GM18526 (cell line): ENCODE data around the gene ALG2.

Source experiments
- POLR2A ChIP-seq: IDR thresholded peaks from 3 replicates; pipeline ENCODE4 v1.6.1; 2011; ENCODE audit not compliant: insufficient read length; ENCODE audit errors: extremely low read depth

Gene ALG2

DNA sequence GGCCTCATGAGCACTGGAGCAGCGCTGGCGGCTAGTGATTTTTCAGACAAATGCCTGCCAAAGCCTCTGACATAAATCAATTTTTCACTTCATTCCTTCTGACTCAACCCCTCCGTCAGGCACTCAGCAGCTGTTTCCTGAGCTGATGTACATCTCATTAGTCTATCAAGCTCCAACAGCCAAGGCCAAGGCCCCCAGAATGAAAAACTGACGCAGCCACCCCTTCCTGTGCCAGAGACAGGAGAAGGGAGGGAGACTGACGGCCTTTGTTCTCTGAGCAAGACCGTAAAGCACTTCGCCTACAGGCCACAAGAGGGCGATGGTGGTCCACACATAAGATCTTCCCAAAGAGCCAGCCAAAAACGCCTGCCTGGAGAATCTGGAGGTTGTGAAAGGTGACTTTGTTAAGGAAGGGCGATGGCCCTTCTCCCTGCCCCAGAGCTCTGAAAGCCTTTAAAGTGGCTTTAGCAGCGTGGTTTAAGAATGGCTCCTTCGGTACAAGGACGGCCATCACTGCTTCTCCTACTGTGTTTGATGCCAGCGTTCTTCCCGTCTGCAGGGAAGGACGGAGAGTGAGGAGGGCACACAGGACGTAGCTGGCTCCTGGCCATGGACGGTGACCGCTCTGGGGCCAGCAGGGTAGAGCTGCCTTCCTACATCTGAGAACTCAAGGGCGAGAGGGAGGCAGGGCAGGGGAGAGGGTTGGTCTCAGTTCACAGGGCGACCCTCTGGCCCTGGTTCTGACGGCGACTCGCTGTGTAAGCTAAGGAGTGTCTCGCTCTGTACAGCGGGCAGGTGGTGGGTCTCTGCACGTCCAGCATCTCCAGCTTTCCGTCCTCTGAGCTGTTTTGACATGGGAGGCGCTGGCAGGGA, 37.0 kb downstream of the ALG2 start:
- TF ChIP-seq POLR2A, result peak; percentile 11

GRCh38 chr9:99184110-99184474, 37.6 kb downstream of the ALG2 start:
- peak; percentile 30 for TF ChIP-seq POLR2A

GRCh38 chr9:99183616-99184015, 38.1 kb downstream of the ALG2 start:
- no peak for TF ChIP-seq POLR2A

GRCh38 chr9:99182356-99182755, 39.4 kb downstream of the ALG2 start:
- no peak for TF ChIP-seq POLR2A

DNA sequence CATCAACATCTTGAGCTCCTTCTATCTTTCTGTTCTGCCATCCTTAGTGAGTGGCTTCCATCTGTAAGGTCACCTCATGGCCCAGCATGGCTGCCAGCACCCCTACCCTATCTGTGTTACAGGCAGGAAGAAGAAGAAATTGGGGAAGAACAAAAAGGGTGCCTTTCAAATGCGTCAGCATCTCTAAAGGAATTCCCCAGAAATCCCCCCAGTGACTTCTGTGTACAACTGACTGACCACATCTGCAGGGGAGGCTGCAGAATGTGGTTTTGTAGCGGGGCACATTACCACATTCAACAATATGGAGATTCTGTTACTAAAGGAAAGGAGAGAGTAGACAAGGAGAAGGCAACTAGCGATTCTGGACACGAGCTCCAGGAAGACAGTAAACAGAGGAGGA, 40.1 kb downstream of the ALG2 start:
- TF ChIP-seq POLR2A, result no peak

DNA sequence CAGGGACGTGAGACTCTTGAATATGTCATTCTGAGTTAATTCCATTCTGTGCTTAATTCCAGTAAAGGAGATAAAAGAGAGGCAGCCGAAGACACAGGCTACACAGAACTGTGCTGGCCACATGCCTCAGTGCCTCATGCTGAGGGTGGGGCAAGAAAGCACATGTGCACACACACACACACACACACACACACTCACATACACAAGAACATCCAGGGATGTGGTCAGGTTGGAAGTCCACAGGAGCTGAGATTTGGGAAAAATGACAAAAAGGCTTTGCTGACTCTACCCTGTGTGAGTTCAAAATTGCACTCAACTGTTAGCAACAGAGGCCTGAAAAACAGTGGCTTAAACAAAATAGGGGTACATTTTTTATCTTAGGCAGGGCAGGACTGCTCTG, 40.5 kb downstream of the ALG2 start:
- TF ChIP-seq POLR2A, result no peak

DNA sequence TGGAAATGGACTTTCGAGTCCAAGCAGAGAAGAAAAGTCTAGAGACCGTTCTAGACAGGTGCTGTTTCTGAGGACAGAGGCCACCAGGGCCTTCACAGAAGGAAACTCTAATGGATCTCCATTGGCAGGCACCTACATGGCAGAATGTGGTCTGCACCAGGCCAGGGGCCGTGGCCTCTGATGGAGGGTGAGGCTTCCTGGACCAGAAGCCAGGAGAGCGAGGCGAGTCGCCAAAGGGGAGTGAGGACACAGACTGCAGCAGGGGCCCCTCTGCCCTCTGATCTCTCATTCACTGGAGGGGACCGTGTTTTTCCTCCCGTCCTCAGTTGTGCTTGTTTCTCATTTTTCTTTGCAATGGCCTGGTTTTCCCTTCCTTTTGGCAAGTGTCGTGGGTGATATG, 41.1 kb downstream of the ALG2 start:
- TF ChIP-seq POLR2A, result no peak

- TF ChIP-seq POLR2A, result no peak
Measured at GRCh38 chr9:99180199-99180598, 41.5 kb downstream of the ALG2 start.

GRCh38 chr9:99178912-99179872, 42.5 kb downstream of the ALG2 start:
- TF ChIP-seq POLR2A, result no peak

- no peak for TF ChIP-seq POLR2A
Measured at GRCh38 chr9:99177576-99178366, 44.0 kb downstream of the ALG2 start.

- TF ChIP-seq POLR2A, result no peak
Measured at GRCh38 chr9:99176527-99177013, 45.2 kb downstream of the ALG2 start.

DNA sequence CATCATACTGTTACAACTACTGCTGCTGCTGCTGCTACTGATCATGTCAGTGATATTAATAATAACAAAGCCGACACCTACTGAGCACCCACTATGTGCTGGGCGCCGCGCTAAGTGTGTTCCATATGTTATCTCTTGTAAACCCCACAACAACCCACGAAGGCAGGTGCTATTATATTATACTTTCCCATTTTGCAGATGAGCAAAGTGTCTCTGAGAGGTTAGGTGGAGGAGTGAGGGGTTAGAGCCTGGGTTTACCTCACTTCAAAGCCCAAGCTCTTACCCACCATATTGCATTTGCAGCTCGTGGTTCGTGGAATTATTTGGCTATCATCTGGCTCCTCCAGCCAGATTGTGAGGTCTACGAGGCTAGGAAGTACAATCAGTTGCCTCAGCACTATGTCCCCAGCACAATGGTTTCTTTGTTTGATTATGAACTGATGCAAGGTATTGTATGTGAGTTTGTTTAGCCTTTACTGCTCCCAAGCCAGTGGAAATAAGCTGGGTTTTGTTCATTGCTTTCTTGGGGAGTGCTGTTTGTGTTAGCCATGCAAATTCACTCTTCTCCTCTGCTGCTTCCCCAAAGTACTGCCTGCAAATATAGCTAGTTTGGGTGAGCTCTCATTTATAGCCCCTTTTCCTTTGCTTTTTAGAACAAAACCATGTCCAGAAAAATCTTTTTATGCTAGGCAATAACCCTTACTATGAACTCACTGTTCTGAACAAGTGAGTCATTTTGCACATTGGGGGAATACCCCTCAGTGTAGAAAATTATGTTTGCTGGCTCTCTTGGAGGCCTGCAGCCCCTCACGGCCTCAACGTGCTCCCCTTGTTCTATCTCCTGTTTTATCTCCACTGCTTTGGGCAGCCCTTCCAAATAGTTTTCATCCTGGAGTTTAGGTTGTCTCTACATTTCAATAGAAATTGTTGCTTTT, 47.9 kb downstream of the ALG2 start:
- TF ChIP-seq POLR2A, result no peak

DNA sequence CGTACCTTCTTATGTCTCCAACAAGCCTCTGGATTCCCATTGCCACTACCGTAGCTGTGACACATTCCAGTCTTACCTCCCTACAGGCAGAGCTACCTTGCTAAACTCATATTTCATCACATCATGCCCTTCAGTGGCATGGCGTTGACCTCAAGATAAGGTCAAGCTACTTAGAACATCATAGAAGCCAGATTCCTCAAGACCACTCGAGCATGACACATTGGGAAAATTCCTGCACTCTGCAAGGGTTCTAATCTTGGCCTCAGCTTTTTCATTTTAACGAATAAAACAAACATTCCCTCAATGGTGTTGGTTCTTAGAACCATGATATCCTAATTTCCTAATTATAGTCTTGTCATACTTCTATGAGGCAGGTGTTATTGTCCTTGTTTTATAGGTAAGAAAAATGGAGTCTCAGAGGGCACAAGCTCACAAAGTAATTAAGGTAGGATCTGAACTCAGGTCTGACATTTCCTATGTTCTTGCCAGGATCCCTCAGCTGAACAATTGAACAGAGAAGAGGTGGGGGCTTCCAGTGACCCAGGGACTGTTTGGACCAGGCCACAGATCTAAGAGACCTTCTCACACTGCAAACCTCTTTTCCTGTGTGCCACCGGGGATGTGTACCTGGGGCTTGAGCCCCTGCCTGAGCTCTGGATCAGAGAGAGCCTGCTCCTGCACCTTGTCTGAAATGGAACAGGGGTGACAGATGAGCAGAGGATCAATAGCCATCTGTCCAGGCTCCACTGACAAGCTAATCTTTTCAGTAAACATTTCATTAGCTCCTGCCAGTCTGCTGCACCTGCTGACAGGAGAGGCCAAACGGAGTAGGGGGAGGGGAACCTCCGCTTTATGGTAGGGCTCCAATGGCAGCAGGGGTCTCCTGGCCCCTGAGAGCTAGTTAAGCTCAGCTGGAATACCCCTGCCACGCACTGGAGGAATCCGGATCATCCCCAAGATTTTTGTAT, 49.3 kb downstream of the ALG2 start:
- no peak for TF ChIP-seq POLR2A
